ENCODE data around the gene TMA7.
"Not testable (repeated sequence)": the region's sequence is repeated elsewhere in the genome, so short reads cannot be mapped to it uniquely, and the experiment has no call there.

TMA7 gene

GRCh38 chr3:48439820-48440589 is at the start of gene TMA7, which contains the start of gene CCDC51:
Gene TMA7, plus strand, starts transcription at chr3:48440257. Its CDS starts 40 bp downstream, at chr3:48440297.
Gene CCDC51, minus strand, starts transcription at chr3:48440119. Its CDS starts 4,991 bp downstream, at chr3:48435128.
- Histone ChIP-seq H3K36me3 (ENCODE audit: control insufficient read depth in 2 of 2, insufficient read depth in 2 of 2, low read length in 2 of 2) (peaks cover 12 to 16% of the 10 kb centered on the region in 2 donors), H3K9ac (ENCODE audit: low read length in 2 of 2) (peak within 1 kb of the TSS; percentile 90), H3K27ac (ENCODE audit: low read length) (peak within 1 kb of the TSS; percentile 79), H3K4me1 (ENCODE audit: control insufficient read depth, insufficient read depth, low read length) (peaks cover 39% of the 10 kb centered on the region), H3K9me3 (ENCODE audit: control insufficient read depth in 2 of 2, low read length in 2 of 2) (no peaks in the 10 kb centered on the region), H3K27me3 (ENCODE audit: control insufficient read depth in 1 of 2, insufficient read depth in 2 of 2, low read length in 2 of 2) (no peaks in the 10 kb centered on the region), H3K4me3 (ENCODE audit: low read length in 2 of 2) (peak within 1 kb of the TSS; percentile 91 to 98)

GRCh38 chr3:48394391-48394790 is 45.7 kb upstream of the TMA7 start:
- H3K27ac ChIP-seq (ENCODE audit: low read length), result no peak overlapping the region
- no peaks in the 10 kb centered on the region for H3K9me3 ChIP-seq (ENCODE audit: control insufficient read depth in 2 of 2, low read length in 2 of 2)
- no peaks in the 10 kb centered on the region for H3K27me3 ChIP-seq (ENCODE audit: control insufficient read depth in 1 of 2, insufficient read depth in 2 of 2, low read length in 2 of 2)
- H3K4me3 ChIP-seq (ENCODE audit: low read length in 2 of 2), result no peak overlapping the region
- H3K9ac ChIP-seq (ENCODE audit: low read length in 2 of 2), result no peak overlapping the region
- H3K4me1 ChIP-seq (ENCODE audit: control insufficient read depth, insufficient read depth, low read length), result no peaks in the 10 kb centered on the region
- no peaks in the 10 kb centered on the region for H3K36me3 ChIP-seq (ENCODE audit: control insufficient read depth in 2 of 2, insufficient read depth in 2 of 2, low read length in 2 of 2)

- Histone ChIP-seq H3K27me3 (ENCODE audit: control insufficient read depth in 1 of 2, insufficient read depth in 2 of 2, low read length in 2 of 2) (no peaks in the 10 kb centered on the region), H3K27ac (ENCODE audit: low read length) (no peak overlapping the region), H3K36me3 (ENCODE audit: control insufficient read depth in 2 of 2, insufficient read depth in 2 of 2, low read length in 2 of 2) (no peaks in the 10 kb centered on the region), H3K4me3 (ENCODE audit: low read length in 2 of 2) (no peak overlapping the region), H3K9ac (ENCODE audit: low read length in 2 of 2) (no peak overlapping the region), H3K4me1 (ENCODE audit: control insufficient read depth, insufficient read depth, low read length) (no peaks in the 10 kb centered on the region), H3K9me3 (ENCODE audit: control insufficient read depth in 2 of 2, low read length in 2 of 2) (no peaks in the 10 kb centered on the region)
Observed at GRCh38 chr3:48395714-48396113, 44.3 kb upstream of the TMA7 start.

- Histone ChIP-seq H3K36me3 (ENCODE audit: control insufficient read depth in 2 of 2, insufficient read depth in 2 of 2, low read length in 2 of 2) (no peaks in the 10 kb centered on the region), H3K27ac (ENCODE audit: low read length) (no peak overlapping the region), H3K9me3 (ENCODE audit: control insufficient read depth in 2 of 2, low read length in 2 of 2) (no peaks in the 10 kb centered on the region), H3K4me1 (ENCODE audit: control insufficient read depth, insufficient read depth, low read length) (peaks cover 18% of the 10 kb centered on the region), H3K4me3 (ENCODE audit: low read length in 2 of 2) (no peak overlapping the region), H3K9ac (ENCODE audit: low read length in 2 of 2) (no peak overlapping the region), H3K27me3 (ENCODE audit: control insufficient read depth in 1 of 2, insufficient read depth in 2 of 2, low read length in 2 of 2) (no peaks in the 10 kb centered on the region)
Observed at GRCh38 chr3:48397767-48398681, 42.0 kb upstream of the TMA7 start.

GRCh38 chr3:48398701-48399386 is 41.2 kb upstream of the TMA7 start:
- Histone ChIP-seq H3K27me3 (ENCODE audit: control insufficient read depth in 1 of 2, insufficient read depth in 2 of 2, low read length in 2 of 2) (no peaks in the 10 kb centered on the region), H3K4me1 (ENCODE audit: control insufficient read depth, insufficient read depth, low read length) (peaks cover 19% of the 10 kb centered on the region), H3K9ac (ENCODE audit: low read length in 2 of 2) (peak overlapping the region in 1 of 2 donors; percentile 42), H3K4me3 (ENCODE audit: low read length in 2 of 2) (no peak overlapping the region), H3K9me3 (ENCODE audit: control insufficient read depth in 2 of 2, low read length in 2 of 2) (no peaks in the 10 kb centered on the region), H3K27ac (ENCODE audit: low read length) (no peak overlapping the region), H3K36me3 (ENCODE audit: control insufficient read depth in 2 of 2, insufficient read depth in 2 of 2, low read length in 2 of 2) (peaks cover 0 to 2% of the 10 kb centered on the region in 2 donors)

- H3K4me3 ChIP-seq (ENCODE audit: low read length in 2 of 2), result no peak overlapping the region
- no peaks in the 10 kb centered on the region for H3K9me3 ChIP-seq (ENCODE audit: control insufficient read depth in 2 of 2, low read length in 2 of 2)
- H3K9ac ChIP-seq (ENCODE audit: low read length in 2 of 2), result peak overlapping the region in 1 of 2 donors; percentile 42
- H3K27ac ChIP-seq (ENCODE audit: low read length), result no peak overlapping the region
- H3K4me1 ChIP-seq (ENCODE audit: control insufficient read depth, insufficient read depth, low read length), result peaks cover 19% of the 10 kb centered on the region
- peaks cover 7 to 8% of the 10 kb centered on the region in 2 donors for H3K36me3 ChIP-seq (ENCODE audit: control insufficient read depth in 2 of 2, insufficient read depth in 2 of 2, low read length in 2 of 2)
- no peaks in the 10 kb centered on the region for H3K27me3 ChIP-seq (ENCODE audit: control insufficient read depth in 1 of 2, insufficient read depth in 2 of 2, low read length in 2 of 2)
Observed at GRCh38 chr3:48399387-48400172, 40.5 kb upstream of the TMA7 start.

- Histone ChIP-seq H3K9ac (ENCODE audit: low read length in 2 of 2) (no peak overlapping the region), H3K9me3 (ENCODE audit: control insufficient read depth in 2 of 2, low read length in 2 of 2) (no peaks in the 10 kb centered on the region), H3K27ac (ENCODE audit: low read length) (peak overlapping the region; percentile 96), H3K4me1 (ENCODE audit: control insufficient read depth, insufficient read depth, low read length) (peaks cover 19% of the 10 kb centered on the region), H3K36me3 (ENCODE audit: control insufficient read depth in 2 of 2, insufficient read depth in 2 of 2, low read length in 2 of 2) (peaks cover 15 to 18% of the 10 kb centered on the region in 2 donors), H3K27me3 (ENCODE audit: control insufficient read depth in 1 of 2, insufficient read depth in 2 of 2, low read length in 2 of 2) (no peaks in the 10 kb centered on the region), H3K4me3 (ENCODE audit: low read length in 2 of 2) (no peak overlapping the region)
Observed at GRCh38 chr3:48400824-48401433, 39.1 kb upstream of the TMA7 start.

- not testable (repeated sequence) for H3K9me3 ChIP-seq (ENCODE audit: control insufficient read depth in 2 of 2, low read length in 2 of 2); H3K27me3 ChIP-seq (ENCODE audit: control insufficient read depth in 1 of 2, insufficient read depth in 2 of 2, low read length in 2 of 2); H3K4me3 ChIP-seq (ENCODE audit: low read length in 2 of 2)
- peaks cover 19 to 24% of the 10 kb centered on the region in 2 donors for H3K36me3 ChIP-seq (ENCODE audit: control insufficient read depth in 2 of 2, insufficient read depth in 2 of 2, low read length in 2 of 2)
- peak overlapping the region; percentile 96 for H3K27ac ChIP-seq (ENCODE audit: low read length)
- H3K4me1 ChIP-seq (ENCODE audit: control insufficient read depth, insufficient read depth, low read length), result peaks cover 19% of the 10 kb centered on the region
- H3K9ac ChIP-seq (ENCODE audit: low read length in 2 of 2), result peak overlapping the region; percentile 56 to 58
Observed at GRCh38 chr3:48401434-48401901, 38.6 kb upstream of the TMA7 start.

GRCh38 chr3:48402281-48402732 is 37.8 kb upstream of the TMA7 start:
- peaks cover 23 to 32% of the 10 kb centered on the region in 2 donors for H3K36me3 ChIP-seq (ENCODE audit: control insufficient read depth in 2 of 2, insufficient read depth in 2 of 2, low read length in 2 of 2)
- peak overlapping the region in 1 of 2 donors; percentile 8 for H3K4me3 ChIP-seq (ENCODE audit: low read length in 2 of 2)
- peak overlapping the region; percentile 96 for H3K27ac ChIP-seq (ENCODE audit: low read length)
- H3K27me3 ChIP-seq (ENCODE audit: control insufficient read depth in 1 of 2, insufficient read depth in 2 of 2, low read length in 2 of 2), result no peaks in the 10 kb centered on the region
- H3K9me3 ChIP-seq (ENCODE audit: control insufficient read depth in 2 of 2, low read length in 2 of 2), result no peaks in the 10 kb centered on the region
- peaks cover 19% of the 10 kb centered on the region for H3K4me1 ChIP-seq (ENCODE audit: control insufficient read depth, insufficient read depth, low read length)
- H3K9ac ChIP-seq (ENCODE audit: low read length in 2 of 2), result peak overlapping the region; percentile 58 to 59
